Uterus (tissue), 2 donors: ENCODE data around the gene SPR.

ENCODE experiments used
- CTCF ChIP-seq, 4 experiments: fragments of 200-600 bp in 2 of 4; fragments of 450-650 bp in 2 of 4; sonication (generic) in 2 of 4; IDR thresholded peaks; one replicate each; pipeline ENCODE4 v1.5.1; 2016 to 2019; ENCODE audit warnings: antibody characterized with exemption in 4 of 4, mild to moderate bottlenecking in 2 of 4, moderate library complexity in 1 of 4
- POLR2A ChIP-seq, 2 donors: fragments of 450-650 bp; IDR thresholded peaks; one replicate each; pipeline ENCODE4 v1.6.1; 2016; ENCODE audit warnings: antibody characterized with exemption in 2 of 2, mild to moderate bottlenecking in 1 of 2, moderate library complexity in 1 of 2

DNA sequence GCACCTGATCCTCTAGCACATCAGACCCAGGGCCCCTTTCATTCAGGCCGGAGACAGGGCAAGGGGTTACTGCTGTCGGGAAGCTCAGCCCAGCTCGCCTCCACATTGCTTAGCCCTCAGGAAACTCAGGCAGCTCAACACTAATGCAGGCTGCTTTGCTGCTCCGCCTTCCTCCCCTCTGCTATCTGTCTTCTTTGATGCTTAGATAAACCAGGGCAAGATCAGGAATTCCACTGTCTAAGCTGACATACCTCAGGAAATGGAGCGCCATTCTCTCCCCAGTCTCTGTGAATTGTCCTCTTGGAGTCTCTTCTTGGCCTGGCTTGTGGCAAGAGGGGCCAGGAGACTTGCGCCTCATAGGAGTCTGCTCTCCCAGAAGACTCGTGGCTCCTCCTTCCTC is 35.9 kb upstream of the SPR start:
- TF ChIP-seq CTCF (IDR thresholded peaks at IDR 0.05) (no peak), POLR2A (IDR thresholded peaks at IDR 0.05) (no peak)
